MCF 10A (cell line): ENCODE measurements around the gene INAFM1. TPM values are rescaled to one million over a fixed set of nuclear protein-coding genes. Genes with fewer than 3 reads are reported as not detected.
A peak's percentile ranks its signal among the peaks of the same experiment; 100 is the strongest.
"Not testable (repeated sequence)": the region's sequence is repeated elsewhere in the genome, so short reads cannot be mapped to it uniquely, and the experiment has no call there.

Experiments used
- BruUV-seq: library from RNA; stranded (reverse); fragments of 400-500 nt; replicated peaks from 2 replicates; lab custom pipeline; 2021; lab: Mats Ljungman, UMichigan
- CTCF ChIA-PET: fragments of 300-600 bp; sonication (Branson Sonifier 250); formaldehyde crosslinking; extraction: SDS; loops from one replicate; lab custom pipeline; 2021; ENCODE audit warnings: antibody characterized with exemption, inconsistent platforms; lab: Yijun Ruan, JAX
- POLR2A ChIA-PET: fragments of 300-600, 350-650 bp; sonication (Branson Sonifier 250); formaldehyde crosslinking; extraction: SDS; loops from one replicate; lab custom pipeline; 2020; ENCODE audit warnings: antibody characterized with exemption, inconsistent platforms; lab: Yijun Ruan, JAX
- DNase-seq: peaks from one replicate; pipeline ENCODE4 v3.0.0-alpha.2; 2018; ENCODE audit not compliant: unreplicated experiment
- H3K27ac Mint-ChIP-seq: one replicate; pipeline ENCODE4 v1.8.0; 2022; ENCODE audit warnings: mild to moderate bottlenecking, low read depth, mixed read lengths; ENCODE audit not compliant: unreplicated experiment
- H3K27me3 Mint-ChIP-seq: one replicate; pipeline ENCODE4 v1.8.0; 2022; ENCODE audit warnings: mixed read lengths; ENCODE audit not compliant: insufficient read depth, unreplicated experiment
- H3K36me3 Mint-ChIP-seq: one replicate; pipeline ENCODE4 v1.8.0; 2022; ENCODE audit warnings: mild to moderate bottlenecking, moderate library complexity, mixed read lengths; ENCODE audit not compliant: insufficient read depth, unreplicated experiment
- H3K4me1 Mint-ChIP-seq: one replicate; pipeline ENCODE4 v1.8.0; 2022; ENCODE audit warnings: mixed read lengths; ENCODE audit not compliant: insufficient read depth, unreplicated experiment
- H3K4me3 Mint-ChIP-seq: one replicate; pipeline ENCODE4 v1.8.0; 2022; ENCODE audit warnings: mild to moderate bottlenecking, moderate library complexity, mixed read lengths; ENCODE audit not compliant: unreplicated experiment
- H3K9me3 Mint-ChIP-seq: one replicate; pipeline ENCODE4 v1.8.0; 2022; ENCODE audit warnings: mixed read lengths; ENCODE audit not compliant: unreplicated experiment
- intact Hi-C: fragments of 100-400 bp; cut with micrococcal nuclease; formaldehyde crosslinking; loops from 2 replicates; pipeline ENCODE4 v1.14.1; 2022
- total RNA-seq: library from RNA; stranded (reverse); gene quantifications from 2 replicates; pipeline ENCODE4 v1.2.3, GENCODE V29; 2022
- TF ChIP-seq, protein P1 (sequence below): fragments of 200-600 bp; IDR thresholded peaks from one replicate; pipeline ENCODE4 v1.8.0; 2022; ENCODE audit warnings: antibody characterized with exemption, mild to moderate bottlenecking; ENCODE audit not compliant: unreplicated experiment

INAFM1 gene
- total RNA-seq, 1 experiment from 2014 or later, result 16.8 TPM

GRCh38 chr19:47257411-47258169, 17.1 kb upstream of the INAFM1 start:
- H3K27me3 Mint-ChIP-seq, result no peaks in the 10 kb centered on the region
- BruUV-seq, result TSS peak; percentile 58
- H3K4me3 Mint-ChIP-seq, result peak overlapping the region; percentile 97
- H3K4me1 Mint-ChIP-seq, result peaks cover 26% of the 10 kb centered on the region
- CTCF ChIA-PET, result interaction anchor here (0.6 to 1.9 kb wide), 4 partner anchors 9 to 47 kb away, joined by 3 to 12 read pairs (median 4); no protein-coding TSS in a partner anchor
- no peak for DNase-seq
- intact Hi-C loops, result loop anchor here (2.0 kb wide), 1 partner anchor 17 kb away; the partner anchor contains the start of gene INAFM1
- peak overlapping the region; percentile 99 for H3K27ac Mint-ChIP-seq
- POLR2A ChIA-PET, result interaction anchor here (0.6 to 3.4 kb wide), 22 partner anchors 8 to 1362 kb away, joined by 3 to 53 read pairs (median 6); partner anchors contain the start of genes DHX34, INAFM1, RPL18 and SPHK2
- no peaks in the 10 kb centered on the region for H3K9me3 Mint-ChIP-seq
- TF ChIP-seq, protein P1, sequence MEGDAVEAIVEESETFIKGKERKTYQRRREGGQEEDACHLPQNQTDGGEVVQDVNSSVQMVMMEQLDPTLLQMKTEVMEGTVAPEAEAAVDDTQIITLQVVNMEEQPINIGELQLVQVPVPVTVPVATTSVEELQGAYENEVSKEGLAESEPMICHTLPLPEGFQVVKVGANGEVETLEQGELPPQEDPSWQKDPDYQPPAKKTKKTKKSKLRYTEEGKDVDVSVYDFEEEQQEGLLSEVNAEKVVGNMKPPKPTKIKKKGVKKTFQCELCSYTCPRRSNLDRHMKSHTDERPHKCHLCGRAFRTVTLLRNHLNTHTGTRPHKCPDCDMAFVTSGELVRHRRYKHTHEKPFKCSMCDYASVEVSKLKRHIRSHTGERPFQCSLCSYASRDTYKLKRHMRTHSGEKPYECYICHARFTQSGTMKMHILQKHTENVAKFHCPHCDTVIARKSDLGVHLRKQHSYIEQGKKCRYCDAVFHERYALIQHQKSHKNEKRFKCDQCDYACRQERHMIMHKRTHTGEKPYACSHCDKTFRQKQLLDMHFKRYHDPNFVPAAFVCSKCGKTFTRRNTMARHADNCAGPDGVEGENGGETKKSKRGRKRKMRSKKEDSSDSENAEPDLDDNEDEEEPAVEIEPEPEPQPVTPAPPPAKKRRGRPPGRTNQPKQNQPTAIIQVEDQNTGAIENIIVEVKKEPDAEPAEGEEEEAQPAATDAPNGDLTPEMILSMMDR, result no peak
- peaks cover 37% of the 10 kb centered on the region for H3K36me3 Mint-ChIP-seq

- POLR2A ChIA-PET, result no interaction called here
- no TSS peak for BruUV-seq
- H3K9me3 Mint-ChIP-seq, result no peaks in the 10 kb centered on the region
- TF ChIP-seq, protein P1, result no peak
- peaks cover 46% of the 10 kb centered on the region for H3K36me3 Mint-ChIP-seq
- peaks cover 26% of the 10 kb centered on the region for H3K4me1 Mint-ChIP-seq
- no peak for DNase-seq
- H3K27me3 Mint-ChIP-seq, result no peaks in the 10 kb centered on the region
- H3K4me3 Mint-ChIP-seq, result peak overlapping the region; percentile 97
- intact Hi-C loops, result no loop called here
- CTCF ChIA-PET, result interaction anchor here (1.5 kb wide), 1 partner anchor 32 kb away, joined by 4 read pairs; no protein-coding TSS in a partner anchor
- H3K27ac Mint-ChIP-seq, result no peak overlapping the region
These were observed 16.3 kb upstream of the INAFM1 start for GRCh38 chr19:47258434-47258833.

- peak overlapping the region; percentile 97 for H3K4me3 Mint-ChIP-seq
- intact Hi-C loops, result no loop called here
- ChIA-PET CTCF (interaction anchor here (0.9 to 2.1 kb wide), 3 partner anchors 12 to 178 kb away, joined by 3 to 6 read pairs (median 4); no protein-coding TSS in a partner anchor), POLR2A (interaction anchor here (0.6 kb wide), 1 partner anchor 49 kb away, joined by 3 read pairs; no protein-coding TSS in a partner anchor)
- TF ChIP-seq, protein P1, result no peak
- H3K27me3 Mint-ChIP-seq, result no peaks in the 10 kb centered on the region
- BruUV-seq, result no TSS peak
- H3K4me1 Mint-ChIP-seq, result peaks cover 26% of the 10 kb centered on the region
- H3K9me3 Mint-ChIP-seq, result no peaks in the 10 kb centered on the region
- H3K36me3 Mint-ChIP-seq, result peaks cover 52% of the 10 kb centered on the region
- no peak for DNase-seq
- peak overlapping the region; percentile 59 for H3K27ac Mint-ChIP-seq
These were observed 15.7 kb upstream of the INAFM1 start for GRCh38 chr19:47258895-47259555.

GRCh38 chr19:47260476-47260875, 14.2 kb upstream of the INAFM1 start:
- H3K36me3 Mint-ChIP-seq, result peaks cover 66% of the 10 kb centered on the region
- BruUV-seq, result no TSS peak
- ChIA-PET POLR2A (interaction anchor here (0.8 kb wide), 1 partner anchor 9 kb away, joined by 3 read pairs; no protein-coding TSS in a partner anchor), CTCF (interaction anchor here (0.6 to 2.1 kb wide), 2 partner anchors 13 to 339 kb away, joined by 3 to 6 read pairs; no protein-coding TSS in a partner anchor)
- DNase-seq, result no peak
- H3K9me3 Mint-ChIP-seq, result no peaks in the 10 kb centered on the region
- H3K27ac Mint-ChIP-seq, result no peak overlapping the region
- TF ChIP-seq, protein P1, result no peak
- intact Hi-C loops, result no loop called here
- H3K4me1 Mint-ChIP-seq, result peaks cover 26% of the 10 kb centered on the region
- no peaks in the 10 kb centered on the region for H3K27me3 Mint-ChIP-seq
- no peak overlapping the region for H3K4me3 Mint-ChIP-seq

- H3K27ac Mint-ChIP-seq, H3K4me3 Mint-ChIP-seq, CTCF ChIA-PET, H3K9me3 Mint-ChIP-seq, intact Hi-C loops, BruUV-seq, H3K27me3 Mint-ChIP-seq, DNase-seq: not testable (repeated sequence)
- peaks cover 26% of the 10 kb centered on the region for H3K4me1 Mint-ChIP-seq
- POLR2A ChIA-PET, result interaction anchor here (0.6 to 2.2 kb wide), 6 partner anchors 10 to 1713 kb away, joined by 3 to 10 read pairs (median 3); no protein-coding TSS in a partner anchor
- H3K36me3 Mint-ChIP-seq, result peaks cover 83% of the 10 kb centered on the region
These were observed 12.5 kb upstream of the INAFM1 start for GRCh38 chr19:47261946-47262793.
